Measurements from ENCODE around the gene FAM236A. TPM values are rescaled to one million over a fixed set of nuclear protein-coding genes. Genes with fewer than 3 reads are reported as not detected.
"Not testable (repeated sequence)": the region's sequence is repeated elsewhere in the genome, so short reads cannot be mapped to it uniquely, and the experiment has no call there.

Gene FAM236A
- not detected for total RNA-seq

GRCh38 chrX:72937906-72938305 is at the start of gene FAM236A:
TSS of gene FAM236A (plus strand) at chrX:72938206. CDS start at chrX:72938263, 57 bp downstream.
- DNase-seq (ENCODE audit: extremely low spot score); H3K4me3 ChIP-seq; H3K4me1 ChIP-seq; H3K27me3 ChIP-seq; H3K27ac ChIP-seq (replicated peaks in 1 of 4); H3K9me3 ChIP-seq; H3K36me3 ChIP-seq; intact Hi-C loops (cut with DNase I): not testable (repeated sequence)
- WGBS, result no CpG with 5 or more reads among the region's 15 CpGs

- intact Hi-C loops (cut with DNase I); H3K4me1 ChIP-seq; DNase-seq (ENCODE audit: extremely low spot score); H3K4me3 ChIP-seq; H3K36me3 ChIP-seq; H3K27me3 ChIP-seq; H3K9me3 ChIP-seq; H3K27ac ChIP-seq (replicated peaks in 1 of 4): not testable (repeated sequence)
- no CpG with 5 or more reads among the region's 14 CpGs for WGBS
These were observed 48.3 kb upstream of the FAM236A start for GRCh38 chrX:72889740-72890139.

- H3K27ac ChIP-seq (replicated peaks in 1 of 4); H3K4me3 ChIP-seq; H3K36me3 ChIP-seq; H3K4me1 ChIP-seq; intact Hi-C loops (cut with DNase I); H3K9me3 ChIP-seq; H3K27me3 ChIP-seq; DNase-seq (ENCODE audit: extremely low spot score): not testable (repeated sequence)
- no CpG with 5 or more reads among the region's 13 CpGs for WGBS
These were observed 25.7 kb upstream of the FAM236A start, which contains the start of gene FAM236C for GRCh38 chrX:72912315-72912714. TSS of gene FAM236C (plus strand) at chrX:72912615. CDS start at chrX:72912715, 100 bp downstream.

GRCh38 chrX:72916096-72916495 is 21.9 kb upstream of the FAM236A start:
- H3K4me1 ChIP-seq; H3K9me3 ChIP-seq; H3K36me3 ChIP-seq; H3K4me3 ChIP-seq; H3K27ac ChIP-seq (replicated peaks in 1 of 4); intact Hi-C loops (cut with DNase I); DNase-seq (ENCODE audit: extremely low spot score); H3K27me3 ChIP-seq: not testable (repeated sequence)
- WGBS, result 83% methylated on average over 2 of the region's 5 CpGs

GRCh38 chrX:72932283-72932682 is 5.7 kb upstream of the FAM236A start:
- intact Hi-C loops (cut with DNase I); H3K36me3 ChIP-seq; H3K27ac ChIP-seq (replicated peaks in 1 of 4); H3K4me1 ChIP-seq; H3K4me3 ChIP-seq; DNase-seq (ENCODE audit: extremely low spot score); H3K27me3 ChIP-seq; H3K9me3 ChIP-seq: not testable (repeated sequence)
- no CpG with 5 or more reads among the region's 1 CpG for WGBS

- H3K27ac ChIP-seq (replicated peaks in 1 of 4); H3K9me3 ChIP-seq; DNase-seq (ENCODE audit: extremely low spot score); H3K27me3 ChIP-seq; H3K4me1 ChIP-seq; H3K4me3 ChIP-seq; intact Hi-C loops (cut with DNase I); H3K36me3 ChIP-seq: not testable (repeated sequence)
- no CpG with 5 or more reads among the region's 7 CpGs for WGBS
These were observed 1.6 kb upstream of the FAM236A start for GRCh38 chrX:72936455-72936854.

GRCh38 chrX:72936882-72937455 is 1.0 kb upstream of the FAM236A start:
- H3K4me3 ChIP-seq; H3K27me3 ChIP-seq; H3K36me3 ChIP-seq; intact Hi-C loops (cut with DNase I); H3K27ac ChIP-seq (replicated peaks in 1 of 4); H3K9me3 ChIP-seq; H3K4me1 ChIP-seq; DNase-seq (ENCODE audit: extremely low spot score): not testable (repeated sequence)
- no CpG with 5 or more reads among the region's 8 CpGs for WGBS

GRCh38 chrX:72942272-72942671 is 4.3 kb downstream of the FAM236A start:
- intact Hi-C loops (cut with DNase I); H3K27me3 ChIP-seq; DNase-seq (ENCODE audit: extremely low spot score); H3K4me3 ChIP-seq; H3K4me1 ChIP-seq; H3K27ac ChIP-seq (replicated peaks in 1 of 4); H3K36me3 ChIP-seq; H3K9me3 ChIP-seq: not testable (repeated sequence)
- no CpG with 5 or more reads among the region's 6 CpGs for WGBS

- H3K4me3 ChIP-seq; intact Hi-C loops (cut with DNase I); H3K4me1 ChIP-seq; H3K9me3 ChIP-seq; H3K27ac ChIP-seq (replicated peaks in 1 of 4); H3K27me3 ChIP-seq; H3K36me3 ChIP-seq; DNase-seq (ENCODE audit: extremely low spot score): not testable (repeated sequence)
- WGBS, result no CpG with 5 or more reads among the region's 44 CpGs
These were observed 5.2 kb downstream of the FAM236A start for GRCh38 chrX:72943035-72943818.

GRCh38 chrX:72943819-72944169 is 5.8 kb downstream of the FAM236A start, which contains the start of gene DMRTC1:
TSS of gene DMRTC1 (minus strand) at chrX:72943837. CDS start at chrX:72875694, 68,143 bp downstream.
- H3K27me3 ChIP-seq; DNase-seq (ENCODE audit: extremely low spot score); H3K27ac ChIP-seq (replicated peaks in 1 of 4); intact Hi-C loops (cut with DNase I); H3K9me3 ChIP-seq; H3K4me1 ChIP-seq; H3K4me3 ChIP-seq; H3K36me3 ChIP-seq: not testable (repeated sequence)
- WGBS, result no CpG with 5 or more reads among the region's 15 CpGs

GRCh38 chrX:72959971-72960370 is 22.0 kb downstream of the FAM236A start:
- DNase-seq (ENCODE audit: extremely low spot score); H3K36me3 ChIP-seq; H3K27ac ChIP-seq (replicated peaks in 1 of 4); H3K4me1 ChIP-seq; intact Hi-C loops (cut with DNase I); H3K4me3 ChIP-seq; H3K27me3 ChIP-seq; H3K9me3 ChIP-seq: not testable (repeated sequence)
- WGBS, result no CpG with 5 or more reads among the region's 9 CpGs

GRCh38 chrX:72971859-72972258 is 33.9 kb downstream of the FAM236A start:
- no CpG with 5 or more reads among the region's 5 CpGs for WGBS
- DNase-seq (ENCODE audit: extremely low spot score); intact Hi-C loops (cut with DNase I); H3K4me3 ChIP-seq; H3K9me3 ChIP-seq; H3K36me3 ChIP-seq; H3K27me3 ChIP-seq; H3K27ac ChIP-seq (replicated peaks in 1 of 4); H3K4me1 ChIP-seq: not testable (repeated sequence)

GRCh38 chrX:72974885-72975284 is 36.9 kb downstream of the FAM236A start:
- intact Hi-C loops (cut with DNase I); H3K4me3 ChIP-seq; H3K27ac ChIP-seq (replicated peaks in 1 of 4); H3K9me3 ChIP-seq; DNase-seq (ENCODE audit: extremely low spot score); H3K36me3 ChIP-seq; H3K4me1 ChIP-seq; H3K27me3 ChIP-seq: not testable (repeated sequence)
- no CpG with 5 or more reads among the region's 7 CpGs for WGBS

Measured in esophagus muscularis mucosa (tissue), 4 donors.